ENCODE data around the gene PARP9. TPM values are rescaled to one million over a fixed set of nuclear protein-coding genes. Genes with fewer than 3 reads are reported as not detected.

PARP9 gene
- total and polyA plus RNA-seq, 2 of the 4 experiments (the other 2 are of a cell fraction), result 6.7 to 7.7 TPM

DNA sequence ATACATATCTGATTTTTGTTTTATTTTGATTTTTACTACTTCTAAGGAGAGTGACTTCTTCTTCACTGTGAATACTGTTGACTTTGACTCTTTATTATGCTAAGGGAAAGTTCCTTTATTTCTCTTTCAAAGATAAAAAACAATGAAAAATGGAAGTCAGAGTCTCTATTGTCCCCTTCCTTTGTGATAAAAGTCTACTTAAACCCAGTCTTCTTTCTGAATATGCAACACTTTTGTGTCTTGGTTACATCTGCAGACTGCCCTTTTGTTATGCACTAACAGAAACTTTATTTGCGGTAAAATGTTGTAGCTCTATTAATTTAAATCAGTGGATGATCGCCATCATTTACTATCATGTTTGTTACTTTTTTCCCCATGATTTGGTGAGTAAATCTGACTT, 26.5 kb upstream of the PARP9 start:
- H2AFZ ChIP-seq (replicated peaks; ENCODE audit: low read length, poor library complexity), result no peak overlapping the region
- H3K9me1 ChIP-seq (ENCODE audit: insufficient read depth, low read length), result no peaks in the 10 kb centered on the region
- BruUV-seq (replicated peaks), result no TSS peak
- TF ChIP-seq POLR2A (IDR thresholded peaks at IDR 0.05; ENCODE audit: low read depth, low read length), result no peak
- TF ChIP-seq MAFK (IDR thresholded peaks at IDR 0.05; ENCODE audit: low read depth, low read length), result no peak
- TF ChIP-seq FOS (IDR thresholded peaks at IDR 0.05; ENCODE audit: low read depth, low read length), result no peak
- TF ChIP-seq USF2 (IDR thresholded peaks at IDR 0.05; ENCODE audit: low read depth, low read length), result no peak
- TF ChIP-seq MAZ (IDR thresholded peaks at IDR 0.05; ENCODE audit: borderline replicate concordance, low read depth, low read length), result no peak
- TF ChIP-seq CHD1 (IDR thresholded peaks at IDR 0.05; ENCODE audit: low read depth, low read length), result no peak
- no peak for TF ChIP-seq CTCF (conservative IDR thresholded peaks at IDR 0.05; ENCODE audit: low read depth, low read length)
- TF ChIP-seq RAD21 (IDR thresholded peaks at IDR 0.05; ENCODE audit: low read length), result no peak
- TF ChIP-seq, protein P1, sequence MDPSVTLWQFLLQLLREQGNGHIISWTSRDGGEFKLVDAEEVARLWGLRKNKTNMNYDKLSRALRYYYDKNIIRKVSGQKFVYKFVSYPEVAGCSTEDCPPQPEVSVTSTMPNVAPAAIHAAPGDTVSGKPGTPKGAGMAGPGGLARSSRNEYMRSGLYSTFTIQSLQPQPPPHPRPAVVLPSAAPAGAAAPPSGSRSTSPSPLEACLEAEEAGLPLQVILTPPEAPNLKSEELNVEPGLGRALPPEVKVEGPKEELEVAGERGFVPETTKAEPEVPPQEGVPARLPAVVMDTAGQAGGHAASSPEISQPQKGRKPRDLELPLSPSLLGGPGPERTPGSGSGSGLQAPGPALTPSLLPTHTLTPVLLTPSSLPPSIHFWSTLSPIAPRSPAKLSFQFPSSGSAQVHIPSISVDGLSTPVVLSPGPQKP (IDR thresholded peaks at IDR 0.05; ENCODE audit: borderline replicate concordance, low read depth, low read length), result no peak
- TF ChIP-seq BHLHE40 (IDR thresholded peaks at IDR 0.05; ENCODE audit: low read depth, low read length), result no peak
- TF ChIP-seq RCOR1 (IDR thresholded peaks at IDR 0.05; ENCODE audit: insufficient replicate concordance, low read length), result no peak
- WGBS, 2 experiments (ENCODE audit: extremely low coverage in 2 of 2, insufficient read length in 1 of 2), result no CpG with 5 or more reads among the region's 2 CpGs
- no peaks in the 10 kb centered on the region for H3K36me3 ChIP-seq (ENCODE audit: control insufficient read depth, insufficient read depth, low read length)
- H3K27ac ChIP-seq (ENCODE audit: insufficient read depth, low read length), result no peak overlapping the region
- dilution Hi-C loops (cut with HindIII; ENCODE audit: low sequenced_read_pairs, unreplicated experiment), result no loop called here
- H3K23ac ChIP-seq (ENCODE audit: low read depth, low read length), result no peak overlapping the region
- no peak overlapping the region for H2AK9ac ChIP-seq (replicated peaks; ENCODE audit: low read depth, low read length, poor library complexity)
- no peak overlapping the region for H4K91ac ChIP-seq (ENCODE audit: insufficient read depth, low read depth, low read length)
- H4K5ac ChIP-seq (ENCODE audit: low read depth, low read length), result no peak overlapping the region
- no peaks in the 10 kb centered on the region for H3K4me1 ChIP-seq (ENCODE audit: control insufficient read depth, insufficient read depth, low read length)
- H4K20me1 ChIP-seq (ENCODE audit: insufficient read depth, low read length), result no peaks in the 10 kb centered on the region
- H3K4ac ChIP-seq (ENCODE audit: low read depth, low read length), result no peak overlapping the region
- H2BK15ac ChIP-seq (ENCODE audit: low read depth, low read length), result no peak overlapping the region
- no peak overlapping the region for H3K18ac ChIP-seq (ENCODE audit: low read depth, low read length)
- DNase-seq (no peak), ATAC-seq (ENCODE audit: low read depth) (no peak)
- no peak overlapping the region for H2BK120ac ChIP-seq (ENCODE audit: low read depth, low read length)
- CTCF ChIA-PET, result no interaction called here
- no peak overlapping the region for H3K4me3 ChIP-seq (ENCODE audit: insufficient read depth, low read depth, low read length)
- in situ Hi-C loops (cut with MboI; ENCODE audit: low sequenced_read_pairs), result no loop called here
- H4K8ac ChIP-seq (ENCODE audit: low read depth in 2 of 2, low read length in 2 of 2), result no peak overlapping the region
- no peak overlapping the region for H3K56ac ChIP-seq (ENCODE audit: extremely low read depth, insufficient read depth, low read length)
- no peak overlapping the region for H2BK20ac ChIP-seq (ENCODE audit: low read depth, low read length)
- H3K27me3 ChIP-seq (ENCODE audit: control insufficient read depth, insufficient read depth, low read length), result 0 out of 2 replicates have a peak, but pooled peaks cover 4% of the 10 kb centered on the region
- no peak overlapping the region for H3K9ac ChIP-seq (ENCODE audit: low read depth, low read length)
- no peak overlapping the region for H3K14ac ChIP-seq (replicated peaks; ENCODE audit: low read depth, low read length)
- no peaks in the 10 kb centered on the region for H3K79me1 ChIP-seq (ENCODE audit: low read depth in 1 of 2, low read length in 2 of 2)
- H2BK5ac ChIP-seq (ENCODE audit: low read depth, low read length, poor library complexity, severe bottlenecking), result no peak overlapping the region
- no peak overlapping the region for H2AK5ac ChIP-seq (ENCODE audit: low read depth, low read length)
- intact Hi-C loops (cut with micrococcal nuclease), result no loop called here
- no peak overlapping the region for H3K4me2 ChIP-seq (ENCODE audit: low read depth, low read length)
- POLR2A ChIA-PET (ENCODE audit: unreplicated experiment), result no interaction called here
- no peaks in the 10 kb centered on the region for H3K9me3 ChIP-seq (ENCODE audit: control insufficient read depth, insufficient read depth, low read length)

All from IMR-90 (cell line).